Tibial artery (tissue), 4 donors: ENCODE data around the gene EBLN1.
A peak's percentile ranks its signal among the peaks of the same experiment; 100 is the strongest.

Source experiments
- DNase-seq, 2 donors: peaks; one replicate each; pipeline ENCODE4 v3.0.0-alpha.2; 2019
- H3K27ac ChIP-seq, 2 donors: fragments of 200-600 bp; sonication (generic) in 1 of 2; 1 replicate in 1 of 2; 2 replicates in 1 of 2; pipeline ENCODE4 v1.5.1; 2018 to 2019; ENCODE audit warnings: mild to moderate bottlenecking in 1 of 2
- H3K27me3 ChIP-seq, 2 donors: fragments of 200-600 bp; sonication (generic) in 1 of 2; one replicate each; pipeline versions ENCODE4 v1.5.1 to v1.6.0; 2016 to 2019
- H3K36me3 ChIP-seq, 3 donors: fragments of 200-600 bp; sonication (generic) in 2 of 3; one replicate each; pipeline ENCODE4 v1.5.1; 2016 to 2019; ENCODE audit warnings: mild to moderate bottlenecking in 2 of 3
- H3K4me1 ChIP-seq, 4 donors: fragments of 200-600 bp; sonication (generic) in 2 of 4; 1 replicate in 3 of 4; 2 replicates in 1 of 4; pipeline ENCODE4 v1.5.1; 2016 to 2019
- H3K4me3 ChIP-seq, 2 donors: fragments of 200-600 bp; sonication (generic) in 1 of 2; 1 replicate in 1 of 2; 2 replicates in 1 of 2; pipeline ENCODE4 v1.5.1; 2018 to 2019; ENCODE audit warnings: mild to moderate bottlenecking in 2 of 2
- H3K9me3 ChIP-seq, 3 donors: fragments of 200-600 bp; sonication (generic) in 1 of 3; one replicate each; pipeline ENCODE4 v1.5.1; 2016 to 2019
- CTCF ChIP-seq, 2 experiments: fragments of 200-600 bp in 1 of 2; fragments of 450-650 bp in 1 of 2; IDR thresholded peaks; one replicate each; pipeline ENCODE4 v1.5.1; 2017 to 2019; ENCODE audit warnings: antibody characterized with exemption in 2 of 2, mild to moderate bottlenecking in 1 of 2, moderate library complexity in 1 of 2
- intact Hi-C: fragments of 100-400 bp; cut with DNase I; formaldehyde crosslinking; loops from one replicate; pipeline ENCODE4 v1.15.0; 2023; ENCODE audit warnings: low total_unique reads

Gene EBLN1

DNA sequence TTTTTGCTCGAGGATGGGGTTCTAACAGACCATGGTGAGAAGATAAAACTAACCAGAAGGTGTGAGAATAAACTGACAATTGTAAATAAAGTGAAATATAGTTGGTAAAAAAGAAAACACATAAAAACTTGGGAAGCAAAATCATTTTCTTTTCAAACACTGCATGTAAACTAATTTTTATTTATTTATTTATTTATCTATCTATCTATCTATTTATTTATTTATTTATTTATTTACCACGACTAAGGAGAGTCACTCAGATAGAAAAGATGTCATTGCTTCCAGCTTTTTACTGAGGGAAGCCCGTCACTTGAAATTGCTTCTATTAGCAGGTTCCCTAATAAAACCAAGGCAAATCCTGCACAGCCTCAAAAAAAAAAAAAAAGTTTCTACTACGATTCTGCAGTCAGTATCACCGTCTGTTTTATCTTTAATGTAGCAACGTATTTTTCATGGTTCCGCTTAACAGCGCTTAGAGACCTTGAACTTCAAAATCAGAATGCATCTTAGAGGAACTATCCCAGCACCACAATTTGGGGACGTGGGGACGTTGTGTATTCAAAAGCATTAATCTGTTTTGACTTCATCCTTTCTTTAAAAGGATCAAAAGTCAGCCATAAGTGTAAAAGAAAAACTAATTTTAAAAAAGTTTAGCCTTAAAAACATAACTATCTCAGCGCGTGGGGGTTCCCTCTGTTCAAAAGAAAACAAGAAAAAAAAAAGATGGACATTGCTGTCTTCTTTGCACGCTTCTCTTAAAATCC, 33.3 kb upstream of the EBLN1 start:
- intact Hi-C loops, result loop anchor here (5.0 to 10.0 kb wide), 2 partner anchors 66 to 184 kb away; partner anchors contain the start of gene COMMD3

GRCh38 chr10:22247636-22248035, 29.8 kb upstream of the EBLN1 start:
- intact Hi-C loops, result loop anchor here (10.0 kb wide), 1 partner anchor 733 kb away; no protein-coding TSS in a partner anchor
- no peak for TF ChIP-seq CTCF (IDR thresholded peaks at IDR 0.05)
- peaks cover 0 to 2% of the 10 kb centered on the region in 2 donors for H3K27me3 ChIP-seq
- H3K36me3 ChIP-seq, result no peaks in the 10 kb centered on the region
- H3K4me3 ChIP-seq, result no peak overlapping the region
- H3K27ac ChIP-seq, result no peak overlapping the region
- no peaks in the 10 kb centered on the region for H3K9me3 ChIP-seq
- peaks cover 0 to 12% (median 2%) of the 10 kb centered on the region in 4 donors for H3K4me1 ChIP-seq
- no peak for DNase-seq

More for the DNA sequence above, 33.3 kb upstream of the EBLN1 start:
- DNase-seq, result no peak
- H3K4me1 ChIP-seq, result peaks cover 0 to 3% (median 0%) of the 10 kb centered on the region in 4 donors
- no peaks in the 10 kb centered on the region for H3K9me3 ChIP-seq
- peak overlapping the region; percentile 97 to 99 for H3K27ac ChIP-seq
- no peak for TF ChIP-seq CTCF (IDR thresholded peaks at IDR 0.05)
- H3K36me3 ChIP-seq, result no peaks in the 10 kb centered on the region
- peak overlapping the region; percentile 66 to 89 for H3K4me3 ChIP-seq
- H3K27me3 ChIP-seq, result no peaks in the 10 kb centered on the region

GRCh38 chr10:22246680-22247391, 29.0 kb upstream of the EBLN1 start:
- Histone ChIP-seq H3K27me3 (peaks cover 0 to 6% of the 10 kb centered on the region in 2 donors), H3K4me3 (no peak overlapping the region), H3K27ac (no peak overlapping the region), H3K9me3 (no peaks in the 10 kb centered on the region), H3K4me1 (peaks cover 0 to 12% (median 2%) of the 10 kb centered on the region in 4 donors), H3K36me3 (no peaks in the 10 kb centered on the region)
- intact Hi-C loops, result loop anchor here (10.0 kb wide), 1 partner anchor 732 kb away; no protein-coding TSS in a partner anchor
- no peak for DNase-seq
- TF ChIP-seq CTCF (IDR thresholded peaks at IDR 0.05), result no peak

DNA sequence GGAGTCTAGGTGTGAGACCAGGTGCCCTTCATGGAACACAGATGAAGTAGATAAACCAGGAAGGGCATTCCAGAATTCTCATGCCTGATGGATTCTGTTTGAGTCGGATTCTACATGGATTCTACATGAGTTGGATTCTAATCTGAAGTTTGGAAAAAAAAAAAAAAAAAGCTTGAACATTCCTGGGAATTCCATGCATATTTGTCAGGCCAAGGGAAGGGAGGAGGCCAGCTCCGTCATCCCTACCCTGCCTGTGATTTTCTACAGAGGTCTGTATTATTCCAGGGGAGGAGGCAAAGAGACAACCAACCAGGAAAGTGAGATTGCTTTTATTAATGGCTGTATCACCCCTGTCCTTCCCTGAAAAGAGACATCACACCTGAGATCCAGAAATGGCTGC, 27.8 kb upstream of the EBLN1 start:
- Histone ChIP-seq H3K4me1 (peaks cover 0 to 12% (median 2%) of the 10 kb centered on the region in 4 donors), H3K27ac (no peak overlapping the region), H3K9me3 (no peaks in the 10 kb centered on the region), H3K27me3 (peaks cover 0 to 15% of the 10 kb centered on the region in 2 donors), H3K36me3 (no peaks in the 10 kb centered on the region), H3K4me3 (no peak overlapping the region)
- intact Hi-C loops, result loop anchor here (10.0 kb wide), 1 partner anchor 731 kb away; no protein-coding TSS in a partner anchor
- TF ChIP-seq CTCF (IDR thresholded peaks at IDR 0.05), result no peak
- no peak for DNase-seq

DNA sequence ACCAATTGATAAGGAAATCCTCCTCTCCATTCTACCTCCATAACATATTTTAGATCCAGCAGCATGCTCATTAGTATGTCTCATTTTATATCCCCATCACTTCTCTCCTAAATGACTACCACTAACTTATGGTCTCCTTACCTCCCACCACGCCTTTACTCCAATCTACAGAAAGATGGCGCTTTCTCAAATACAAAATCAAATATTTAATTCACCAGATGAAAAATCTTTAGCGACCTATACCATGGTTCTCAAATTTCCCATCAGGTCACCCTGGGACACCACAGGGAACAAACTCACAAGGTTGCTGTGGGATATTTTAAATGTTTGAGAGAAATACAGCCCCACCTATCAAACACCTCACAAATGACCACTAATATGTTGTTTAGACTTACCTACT, 27.0 kb upstream of the EBLN1 start:
- TF ChIP-seq CTCF (IDR thresholded peaks at IDR 0.05), result no peak
- Histone ChIP-seq H3K9me3 (no peaks in the 10 kb centered on the region), H3K4me1 (peaks cover 0 to 12% (median 2%) of the 10 kb centered on the region in 4 donors), H3K4me3 (no peak overlapping the region), H3K27ac (no peak overlapping the region), H3K27me3 (peaks cover 0 to 20% of the 10 kb centered on the region in 2 donors), H3K36me3 (no peaks in the 10 kb centered on the region)
- no peak for DNase-seq
- intact Hi-C loops, result loop anchor here (10.0 kb wide), 1 partner anchor 730 kb away; no protein-coding TSS in a partner anchor
